Liver (tissue), 9 donors: Measurements from ENCODE around the gene PPM1L. TPM values are rescaled to one million over a fixed set of nuclear protein-coding genes. Genes with fewer than 3 reads are reported as not detected.

Experiments used
- DNase-seq: peaks from one replicate; pipeline ENCODE4 v3.0.0-alpha.2; 2017; ENCODE audit warnings: low spot score
- H3K27ac ChIP-seq, 2 donors: one replicate each; pipeline ENCODE4 v1.7.0; 2013; ENCODE audit warnings: inconsistent platforms in 2 of 2, low read length in 2 of 2, control low read depth in 1 of 2, low read depth in 1 of 2, mild to moderate bottlenecking in 1 of 2
- H3K27me3 ChIP-seq, 4 donors: one replicate each; pipeline versions ENCODE4 v1.6.1 to v1.7.0; 2013; ENCODE audit warnings: low read length in 3 of 4, inconsistent platforms in 1 of 4, mild to moderate bottlenecking in 1 of 4, moderate library complexity in 1 of 4; ENCODE audit not compliant: control insufficient read depth in 4 of 4, insufficient read depth in 4 of 4
- H3K36me3 ChIP-seq, 4 donors: one replicate each; pipeline versions ENCODE4 v1.6.1 to v1.7.0; 2013; ENCODE audit warnings: low read length in 3 of 4, mild to moderate bottlenecking in 3 of 4, low read depth in 1 of 4, moderate library complexity in 1 of 4; ENCODE audit not compliant: control insufficient read depth in 4 of 4, insufficient read depth in 3 of 4
- H3K4me1 ChIP-seq, 4 donors: one replicate each; pipeline versions ENCODE4 v1.6.1 to v1.7.0; 2013; ENCODE audit warnings: low read length in 3 of 4, mild to moderate bottlenecking in 3 of 4, moderate library complexity in 1 of 4; ENCODE audit not compliant: control insufficient read depth in 4 of 4, insufficient read depth in 4 of 4
- H3K4me3 ChIP-seq, 3 donors: one replicate each; pipeline versions ENCODE4 v1.6.1 to v1.7.0; 2013; ENCODE audit warnings: low read length in 3 of 3, control low read depth in 1 of 3, low read depth in 1 of 3, mild to moderate bottlenecking in 1 of 3
- H3K9ac ChIP-seq, 2 donors: one replicate each; pipeline ENCODE4 v1.7.0; 2013; ENCODE audit warnings: low read length in 2 of 2, mild to moderate bottlenecking in 2 of 2, moderate library complexity in 2 of 2, control low read depth in 1 of 2, low read depth in 1 of 2
- H3K9me3 ChIP-seq, 4 donors: one replicate each; pipeline versions ENCODE4 v1.6.1 to v1.7.0; 2013; ENCODE audit warnings: low read length in 3 of 4; ENCODE audit not compliant: control insufficient read depth in 4 of 4
- EGR1 ChIP-seq, 2 donors: IDR thresholded peaks; 2 replicates each; pipeline ENCODE4 v1.6.1; 2016 to 2018; ENCODE audit warnings: antibody characterized with exemption in 2 of 2, low read depth in 2 of 2
- FOXA1 ChIP-seq: IDR thresholded peaks from 2 replicates; pipeline ENCODE4 v1.6.1; 2016; ENCODE audit warnings: antibody characterized with exemption
- FOXA2 ChIP-seq: IDR thresholded peaks from 2 replicates; pipeline ENCODE4 v1.6.1; 2016; ENCODE audit warnings: antibody characterized with exemption
- GABPA ChIP-seq, 2 donors: IDR thresholded peaks in 1 of 2; conservative IDR thresholded peaks in 1 of 2; 2 replicates each; pipeline ENCODE4 v1.6.1; 2016; ENCODE audit warnings: antibody characterized with exemption in 2 of 2, mild to moderate bottlenecking in 1 of 2, moderate library complexity in 1 of 2
- HNF4A ChIP-seq, 2 donors: conservative IDR thresholded peaks; 2 replicates each; pipeline ENCODE4 v1.6.1; 2016; ENCODE audit warnings: antibody characterized with exemption in 2 of 2, mild to moderate bottlenecking in 2 of 2
- HNF4G ChIP-seq: IDR thresholded peaks from 2 replicates; pipeline ENCODE4 v1.6.1; 2016; ENCODE audit warnings: antibody characterized with exemption
- JUND ChIP-seq, 2 donors: IDR thresholded peaks; 2 replicates each; pipeline ENCODE4 v1.6.1; 2016; ENCODE audit warnings: antibody characterized with exemption in 2 of 2
- RAD21 ChIP-seq, 2 donors: IDR thresholded peaks; 2 replicates each; pipeline ENCODE4 v1.6.1; 2016; ENCODE audit warnings: antibody characterized with exemption in 2 of 2, mild to moderate bottlenecking in 2 of 2
- RXRA ChIP-seq, 2 donors: IDR thresholded peaks; 2 replicates each; pipeline ENCODE4 v1.6.1; 2017 to 2018; ENCODE audit warnings: antibody characterized with exemption in 2 of 2, mild to moderate bottlenecking in 1 of 2
- SP1 ChIP-seq: IDR thresholded peaks from 2 replicates; pipeline ENCODE4 v1.6.1; 2018; ENCODE audit warnings: antibody characterized with exemption, mild to moderate bottlenecking
- TAF1 ChIP-seq: conservative IDR thresholded peaks from 2 replicates; pipeline ENCODE4 v1.6.1; 2016; ENCODE audit warnings: antibody characterized with exemption, mild to moderate bottlenecking
- YY1 ChIP-seq: IDR thresholded peaks from 2 replicates; pipeline ENCODE4 v1.6.1; 2016; ENCODE audit warnings: antibody characterized with exemption, mild to moderate bottlenecking
- WGBS: extraction: QIAGEN DNeasy Blood & Tissue Kit; methylation state at CpG from one replicate; pipeline ENCODE4 v1.1.7; 2013; 5-methylcytosine and 5-hydroxymethylcytosine counted together
- polyA plus RNA-seq, 2 donors: library from polyadenylated mRNA; stranded (reverse) in 1 of 2; unstranded in 1 of 2; fragments of 200-250 nt in 1 of 2; fragments of >200 nt in 1 of 2; fragmentation: Nextera tagmentation in 1 of 2; extraction: Ambion mirVana in 1 of 2; gene quantifications; one replicate each; pipeline versions ENCODE4 v1.2.1 to v1.2.3, GENCODE V29; 2013 to 2015
- total RNA-seq, 2 donors: library from RNA; depleted of rRNA; stranded (reverse); fragments of >200 nt; gene quantifications; one replicate each; pipeline ENCODE4 v1.2.3, GENCODE V29; 2014
- TF ChIP-seq, protein P1 (sequence below): IDR thresholded peaks from 2 replicates; pipeline ENCODE4 v1.6.1; 2016; ENCODE audit warnings: antibody characterized with exemption
- TF ChIP-seq, protein P2 (sequence below): IDR thresholded peaks from 2 replicates; pipeline ENCODE4 v1.6.1; 2016; ENCODE audit warnings: antibody characterized with exemption, mild to moderate bottlenecking
- TF ChIP-seq, protein P3 (sequence below): IDR thresholded peaks from 2 replicates; pipeline ENCODE4 v1.6.1; 2016; ENCODE audit warnings: antibody characterized with exemption
- TF ChIP-seq, protein P4 (sequence below): IDR thresholded peaks from 2 replicates; pipeline ENCODE4 v1.6.1; 2016; ENCODE audit warnings: antibody characterized with exemption
- donor health status: healthy.
- donor health status: healthy.
- donor health status: healthy.
- donor health status: healthy.
- donor health status: healthy.

Gene PPM1L
- total and polyA plus RNA-seq, 4 donors: 1.6 to 8.5 (median 4.8) TPM

DNA sequence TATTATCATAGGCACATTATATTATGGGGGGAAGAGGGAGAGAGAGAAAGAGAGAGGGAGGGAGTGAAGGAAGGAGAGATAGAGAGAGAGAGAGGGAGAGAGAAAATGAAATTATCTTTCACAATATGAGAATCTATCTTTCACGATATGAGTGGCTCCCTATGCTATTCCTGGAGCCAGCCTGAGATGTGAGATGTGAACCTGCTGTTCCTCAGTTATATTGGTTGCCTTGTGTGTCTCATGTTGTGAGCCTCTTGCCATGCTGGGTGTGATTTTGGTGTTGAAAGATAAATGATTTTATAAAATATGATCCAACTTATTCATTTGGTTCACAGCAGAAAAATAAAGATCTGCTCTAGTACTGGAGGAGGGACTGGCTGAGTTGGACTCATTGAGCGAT is 148.7 kb downstream of the PPM1L start:
- 97% methylated on average over 2 of the region's 2 CpGs for WGBS
- no peak for DNase-seq
- peaks cover 0 to 3% (median 0%) of the 10 kb centered on the region in 4 donors for H3K9me3 ChIP-seq
- no peak overlapping the region for H3K27ac ChIP-seq
- H3K27me3 ChIP-seq: no peaks in the 10 kb centered on the region
- TF ChIP-seq GABPA (IDR thresholded peaks at IDR 0.05 in 1 of 2, conservative IDR thresholded peaks at IDR 0.05 in 1 of 2): no peak
- TF ChIP-seq, protein P1, sequence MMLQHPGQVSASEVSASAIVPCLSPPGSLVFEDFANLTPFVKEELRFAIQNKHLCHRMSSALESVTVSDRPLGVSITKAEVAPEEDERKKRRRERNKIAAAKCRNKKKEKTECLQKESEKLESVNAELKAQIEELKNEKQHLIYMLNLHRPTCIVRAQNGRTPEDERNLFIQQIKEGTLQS: no peak
- TF ChIP-seq RAD21 (IDR thresholded peaks at IDR 0.05): no peak
- no peak for TF ChIP-seq HNF4G
- TF ChIP-seq, protein P2, sequence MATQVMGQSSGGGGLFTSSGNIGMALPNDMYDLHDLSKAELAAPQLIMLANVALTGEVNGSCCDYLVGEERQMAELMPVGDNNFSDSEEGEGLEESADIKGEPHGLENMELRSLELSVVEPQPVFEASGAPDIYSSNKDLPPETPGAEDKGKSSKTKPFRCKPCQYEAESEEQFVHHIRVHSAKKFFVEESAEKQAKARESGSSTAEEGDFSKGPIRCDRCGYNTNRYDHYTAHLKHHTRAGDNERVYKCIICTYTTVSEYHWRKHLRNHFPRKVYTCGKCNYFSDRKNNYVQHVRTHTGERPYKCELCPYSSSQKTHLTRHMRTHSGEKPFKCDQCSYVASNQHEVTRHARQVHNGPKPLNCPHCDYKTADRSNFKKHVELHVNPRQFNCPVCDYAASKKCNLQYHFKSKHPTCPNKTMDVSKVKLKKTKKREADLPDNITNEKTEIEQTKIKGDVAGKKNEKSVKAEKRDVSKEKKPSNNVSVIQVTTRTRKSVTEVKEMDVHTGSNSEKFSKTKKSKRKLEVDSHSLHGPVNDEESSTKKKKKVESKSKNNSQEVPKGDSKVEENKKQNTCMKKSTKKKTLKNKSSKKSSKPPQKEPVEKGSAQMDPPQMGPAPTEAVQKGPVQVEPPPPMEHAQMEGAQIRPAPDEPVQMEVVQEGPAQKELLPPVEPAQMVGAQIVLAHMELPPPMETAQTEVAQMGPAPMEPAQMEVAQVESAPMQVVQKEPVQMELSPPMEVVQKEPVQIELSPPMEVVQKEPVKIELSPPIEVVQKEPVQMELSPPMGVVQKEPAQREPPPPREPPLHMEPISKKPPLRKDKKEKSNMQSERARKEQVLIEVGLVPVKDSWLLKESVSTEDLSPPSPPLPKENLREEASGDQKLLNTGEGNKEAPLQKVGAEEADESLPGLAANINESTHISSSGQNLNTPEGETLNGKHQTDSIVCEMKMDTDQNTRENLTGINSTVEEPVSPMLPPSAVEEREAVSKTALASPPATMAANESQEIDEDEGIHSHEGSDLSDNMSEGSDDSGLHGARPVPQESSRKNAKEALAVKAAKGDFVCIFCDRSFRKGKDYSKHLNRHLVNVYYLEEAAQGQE: no peak
- TF ChIP-seq SP1: no peak
- TF ChIP-seq FOXA1: no peak
- no peak for TF ChIP-seq HNF4A (conservative IDR thresholded peaks at IDR 0.05)
- no peak for TF ChIP-seq JUND (IDR thresholded peaks at IDR 0.05)
- TF ChIP-seq YY1: no peak
- TF ChIP-seq EGR1 (IDR thresholded peaks at IDR 0.05; ENCODE audit: low read depth in 2 of 2): no peak
- no peak for TF ChIP-seq FOXA2
- TF ChIP-seq, protein P3, sequence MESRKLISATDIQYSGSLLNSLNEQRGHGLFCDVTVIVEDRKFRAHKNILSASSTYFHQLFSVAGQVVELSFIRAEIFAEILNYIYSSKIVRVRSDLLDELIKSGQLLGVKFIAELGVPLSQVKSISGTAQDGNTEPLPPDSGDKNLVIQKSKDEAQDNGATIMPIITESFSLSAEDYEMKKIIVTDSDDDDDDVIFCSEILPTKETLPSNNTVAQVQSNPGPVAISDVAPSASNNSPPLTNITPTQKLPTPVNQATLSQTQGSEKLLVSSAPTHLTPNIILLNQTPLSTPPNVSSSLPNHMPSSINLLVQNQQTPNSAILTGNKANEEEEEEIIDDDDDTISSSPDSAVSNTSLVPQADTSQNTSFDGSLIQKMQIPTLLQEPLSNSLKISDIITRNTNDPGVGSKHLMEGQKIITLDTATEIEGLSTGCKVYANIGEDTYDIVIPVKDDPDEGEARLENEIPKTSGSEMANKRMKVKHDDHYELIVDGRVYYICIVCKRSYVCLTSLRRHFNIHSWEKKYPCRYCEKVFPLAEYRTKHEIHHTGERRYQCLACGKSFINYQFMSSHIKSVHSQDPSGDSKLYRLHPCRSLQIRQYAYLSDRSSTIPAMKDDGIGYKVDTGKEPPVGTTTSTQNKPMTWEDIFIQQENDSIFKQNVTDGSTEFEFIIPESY: no peak
- TF ChIP-seq, protein P4, sequence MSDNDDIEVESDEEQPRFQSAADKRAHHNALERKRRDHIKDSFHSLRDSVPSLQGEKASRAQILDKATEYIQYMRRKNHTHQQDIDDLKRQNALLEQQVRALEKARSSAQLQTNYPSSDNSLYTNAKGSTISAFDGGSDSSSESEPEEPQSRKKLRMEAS: no peak
- TF ChIP-seq RXRA (IDR thresholded peaks at IDR 0.05): no peak
- no peak for TF ChIP-seq TAF1
- H3K4me1 ChIP-seq: no peaks in the 10 kb centered on the region
- no peaks in the 10 kb centered on the region for H3K36me3 ChIP-seq
- H3K9ac ChIP-seq: no peak overlapping the region
- H3K4me3 ChIP-seq: no peak overlapping the region

DNA sequence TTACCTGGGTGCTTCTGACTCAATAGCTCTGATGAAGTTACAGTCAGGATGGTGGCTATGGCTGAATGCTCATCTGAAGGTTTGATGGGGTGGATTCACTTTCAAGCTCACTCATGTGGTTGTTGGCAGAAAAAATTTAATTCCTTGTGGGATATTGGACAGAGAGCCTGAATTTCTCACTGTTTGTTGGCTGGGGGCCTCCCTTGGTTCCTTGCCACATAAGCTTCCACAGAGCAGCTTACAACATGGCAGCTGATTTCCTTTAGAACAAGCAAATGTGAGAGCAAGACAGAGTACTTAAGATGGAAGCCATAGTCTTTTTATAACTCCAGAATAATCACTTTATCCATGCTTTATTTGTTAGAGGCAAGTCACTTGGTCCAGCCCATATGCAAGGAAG is 150.6 kb downstream of the PPM1L start:
- no peak for TF ChIP-seq HNF4A (conservative IDR thresholded peaks at IDR 0.05)
- TF ChIP-seq YY1: no peak
- no peak for TF ChIP-seq RAD21 (IDR thresholded peaks at IDR 0.05)
- TF ChIP-seq, protein P4: no peak
- TF ChIP-seq HNF4G: no peak
- TF ChIP-seq GABPA (IDR thresholded peaks at IDR 0.05 in 1 of 2, conservative IDR thresholded peaks at IDR 0.05 in 1 of 2): no peak
- no peak for TF ChIP-seq RXRA (IDR thresholded peaks at IDR 0.05)
- TF ChIP-seq FOXA1: no peak
- no peak for TF ChIP-seq TAF1
- TF ChIP-seq, protein P1: no peak
- TF ChIP-seq, protein P3: no peak
- TF ChIP-seq FOXA2: no peak
- H3K9me3 ChIP-seq: peaks cover 0 to 3% (median 0%) of the 10 kb centered on the region in 4 donors
- H3K36me3 ChIP-seq: no peaks in the 10 kb centered on the region
- no peaks in the 10 kb centered on the region for H3K27me3 ChIP-seq
- no peak overlapping the region for H3K4me3 ChIP-seq
- H3K4me1 ChIP-seq: no peaks in the 10 kb centered on the region
- no peak for DNase-seq
- no peak overlapping the region for H3K9ac ChIP-seq
- H3K27ac ChIP-seq: no peak overlapping the region
